ENCODE results near the gene MAB21L3. TPM values are rescaled to one million over a fixed set of nuclear protein-coding genes. Genes with fewer than 3 reads are reported as not detected.

The MAB21L3 gene
- total and polyA plus RNA-seq, 2 experiments from 2014 or later = not detected

GRCh38 chr1:116075575-116075974, 35.6 kb upstream of the MAB21L3 start (continued):
- TF ChIP-seq ETS1 (IDR thresholded peaks at IDR 0.05) (no peak), CREB1 (CRISPR knock-in tag; IDR thresholded peaks at IDR 0.05; ENCODE audit: low read depth) (no peak), JUNB (IDR thresholded peaks at IDR 0.05; ENCODE audit: unreplicated experiment) (no peak), NANOG (IDR thresholded peaks at IDR 0.05; ENCODE audit: borderline replicate concordance) (no peak), CTCF (conservative IDR thresholded peaks at IDR 0.05; ENCODE audit: low read depth in 2 of 2) (no peak), STAT1 (IDR thresholded peaks at IDR 0.05; ENCODE audit: unreplicated experiment) (no peak)

GRCh38 chr1:116075990-116076389, 35.2 kb upstream of the MAB21L3 start:
- Histone ChIP-seq H3K36me3 (ENCODE audit: insufficient read depth) (no peaks in the 10 kb centered on the region), H2AFZ (no peak overlapping the region), H3K27me3 (ENCODE audit: insufficient read depth) (no peaks in the 10 kb centered on the region), H3K4me2 (no peak overlapping the region), H3K4me3 (no peak overlapping the region), H3K79me2 (replicated peaks; ENCODE audit: insufficient read depth) (no peaks in the 10 kb centered on the region), H3K27ac (ENCODE audit: low read depth) (no peak overlapping the region), H3K4me1 (ENCODE audit: insufficient read depth) (no peaks in the 10 kb centered on the region), H4K20me1 (replicated peaks; ENCODE audit: insufficient read depth) (no peaks in the 10 kb centered on the region), H3K9me2 (ENCODE audit: insufficient read depth) (no peaks in the 10 kb centered on the region), H3F3A (replicated peaks; ENCODE audit: low read depth) (no peaks in the 10 kb centered on the region)
- ATAC-seq = no peak
- peaks cover 10% of the 10 kb centered on the region for H3K4me1 Mint-ChIP-seq
- H3K9me3 Mint-ChIP-seq = no peaks in the 10 kb centered on the region
- DNase-seq (ENCODE audit: low spot score) = no peak
- no peaks in the 10 kb centered on the region for H3K27me3 Mint-ChIP-seq (ENCODE audit: insufficient read depth, low read depth, poor library complexity)
- H3K36me3 Mint-ChIP-seq (ENCODE audit: low read depth) = no peaks in the 10 kb centered on the region
- H3K4me3 Mint-ChIP-seq = no peak overlapping the region
- no peak overlapping the region for H3K27ac Mint-ChIP-seq
- TF ChIP-seq CTCF (conservative IDR thresholded peaks at IDR 0.05; ENCODE audit: low read depth in 2 of 2) = no peak
- no peak for TF ChIP-seq POLR2AphosphoS5 (IDR thresholded peaks at IDR 0.05; ENCODE audit: low read depth)
- TF ChIP-seq NANOG (IDR thresholded peaks at IDR 0.05; ENCODE audit: borderline replicate concordance) = no peak
- TF ChIP-seq ZNF331 (CRISPR knock-in tag; IDR thresholded peaks at IDR 0.05; ENCODE audit: low read depth) = no peak
- no peak for TF ChIP-seq EZH2phosphoT487 (IDR thresholded peaks at IDR 0.05; ENCODE audit: unreplicated experiment)
- TF ChIP-seq ZNF114 (CRISPR knock-in tag; IDR thresholded peaks at IDR 0.05) = no peak
- no peak for TF ChIP-seq ETS1 (IDR thresholded peaks at IDR 0.05)
- TF ChIP-seq REST (IDR thresholded peaks at IDR 0.05; ENCODE audit: unreplicated experiment) = no peak
- TF ChIP-seq JUNB (IDR thresholded peaks at IDR 0.05; ENCODE audit: unreplicated experiment) = no peak
- TF ChIP-seq STAT1 (IDR thresholded peaks at IDR 0.05; ENCODE audit: unreplicated experiment) = no peak
- no peak for TF ChIP-seq CREB1 (CRISPR knock-in tag; IDR thresholded peaks at IDR 0.05; ENCODE audit: low read depth)
- TF ChIP-seq EZH2 (IDR thresholded peaks at IDR 0.05; ENCODE audit: low read depth, unreplicated experiment) = no peak

Data from GM23338 (cell line).